Left colon (tissue), 2 donors: ENCODE measurements around the gene KRT72. TPM values are rescaled to one million over a fixed set of nuclear protein-coding genes. Genes with fewer than 3 reads are reported as not detected.

Experiments used
- ATAC-seq: fragments of 200-7000 bp; cut with Tn5 transposase; one replicate; pipeline ENCODE4 v1.9.1; 2020; ENCODE audit warnings: mild to moderate bottlenecking, moderate library complexity
- DNase-seq, 2 donors: peaks; one replicate each; pipeline ENCODE4 v3.0.0-alpha.2; 2020
- intact Hi-C, 2 donors: fragments of 100-400 bp; cut with DNase I in 1 of 2; cut with micrococcal nuclease in 1 of 2; formaldehyde crosslinking; loops; one replicate each; pipeline versions ENCODE4 v1.11.2 to v1.14.0; 2022; cut with DNase I, micrococcal nuclease
- total RNA-seq, 2 donors: library from RNA; stranded (reverse); fragmentation: NEBNext Ultra II Directional; extraction: Animal tissue kit (Norgen Biotek cat#: 25700); gene quantifications; one replicate each; pipeline ENCODE4 v1.2.1, GENCODE V29; 2021
- donor health status: DM: no; HTN: no; CAD: no.
- donor health status: DM: yes; HTN: yes; CAD: no.

The KRT72 gene
- total RNA-seq, 2 donors from 2014 or later, result not detected

GRCh38 chr12:52558781-52559445 lies 42.4 kb downstream of the KRT72 start:
- intact Hi-C loops, result no loop called here
- no peak for ATAC-seq
- no peak for DNase-seq

- intact Hi-C loops, result no loop called here
- ATAC-seq (no peak), DNase-seq (no peak)
Observed at GRCh38 chr12:52557476-52557875, 43.8 kb downstream of the KRT72 start.

GRCh38 chr12:52555577-52555976 lies 45.7 kb downstream of the KRT72 start:
- DNase-seq (no peak), ATAC-seq (no peak)
- intact Hi-C loops, result no loop called here

- ATAC-seq (no peak), DNase-seq (no peak)
- intact Hi-C loops, result no loop called here
Observed at GRCh38 chr12:52552681-52553195, 48.5 kb downstream of the KRT72 start, which contains the start of gene KRT71. Gene KRT71, minus strand, starts transcription at chr12:52553145. Its CDS starts 68 bp downstream, at chr12:52553077.

GRCh38 chr12:52552055-52552454 lies 49.2 kb downstream of the KRT72 start:
- ATAC-seq (no peak), DNase-seq (no peak)
- intact Hi-C loops, result no loop called here

- intact Hi-C loops, result no loop called here
- no peak for DNase-seq
- ATAC-seq, result no peak
Observed at GRCh38 chr12:52551216-52551865, 49.9 kb downstream of the KRT72 start.

GRCh38 chr12:52546126-52546525 lies 55.1 kb downstream of the KRT72 start:
- intact Hi-C loops, result no loop called here
- ATAC-seq (no peak), DNase-seq (no peak)

GRCh38 chr12:52543985-52544883 lies 57.0 kb downstream of the KRT72 start:
- intact Hi-C loops, result no loop called here
- ATAC-seq (no peak), DNase-seq (no peak)

GRCh38 chr12:52542785-52543318 lies 58.4 kb downstream of the KRT72 start:
- intact Hi-C loops, result no loop called here
- ATAC-seq (no peak), DNase-seq (no peak)

GRCh38 chr12:52542157-52542556 lies 59.1 kb downstream of the KRT72 start:
- ATAC-seq (no peak), DNase-seq (no peak)
- intact Hi-C loops, result no loop called here

GRCh38 chr12:52541709-52542108 lies 59.6 kb downstream of the KRT72 start:
- ATAC-seq, result no peak

GRCh38 chr12:52540531-52540930 lies 60.7 kb downstream of the KRT72 start:
- ATAC-seq (no peak), DNase-seq (no peak)
- intact Hi-C loops, result no loop called here

More at GRCh38 chr12:52541709-52542108, 59.6 kb downstream of the KRT72 start:
- no peak for DNase-seq
- intact Hi-C loops, result no loop called here

GRCh38 chr12:52539821-52540173 lies 61.5 kb downstream of the KRT72 start:
- ATAC-seq (no peak), DNase-seq (no peak)
- intact Hi-C loops, result no loop called here

- DNase-seq, result no peak
- intact Hi-C loops, result no loop called here
Observed at GRCh38 chr12:52539083-52539820, 62.0 kb downstream of the KRT72 start.

GRCh38 chr12:52537101-52537500 lies 64.2 kb downstream of the KRT72 start:
- no peak for DNase-seq
- intact Hi-C loops, result no loop called here
- no peak for ATAC-seq

More at GRCh38 chr12:52539083-52539820, 62.0 kb downstream of the KRT72 start:
- no peak for ATAC-seq
